Psoas muscle (tissue), 8 donors: ENCODE results near the gene MEIS1. TPM values are rescaled to one million over a fixed set of nuclear protein-coding genes. Genes with fewer than 3 reads are reported as not detected.

Experiments
- ATAC-seq, 4 donors: fragments of 200-7000 bp; cut with Tn5 transposase; one replicate each; pipeline ENCODE4 v1.9.1; 2020; ENCODE audit warnings: moderate library complexity in 3 of 4, mild to moderate bottlenecking in 2 of 4
- DNase-seq, 2 donors: peaks; one replicate each; pipeline ENCODE4 v3.0.0-alpha.2; 2020
- H3K27ac ChIP-seq: fragments of 200-600 bp; one replicate; pipeline ENCODE4 v1.8.0; 2022
- H3K27me3 ChIP-seq, 3 donors: fragments of 200-600 bp in 1 of 3; one replicate each; pipeline versions ENCODE4 v1.6.1 to v1.8.0; 2013 to 2022; ENCODE audit warnings: low read length in 2 of 3, mild to moderate bottlenecking in 2 of 3, moderate library complexity in 1 of 3; ENCODE audit not compliant: insufficient read depth in 3 of 3
- H3K36me3 ChIP-seq, 2 donors: fragments of 200-600 bp in 1 of 2; one replicate each; pipeline versions ENCODE4 v1.6.1 to v1.8.0; 2013 to 2022; ENCODE audit warnings: low read depth in 1 of 2, mild to moderate bottlenecking in 1 of 2, moderate library complexity in 1 of 2; ENCODE audit not compliant: insufficient read depth in 1 of 2
- H3K4me1 ChIP-seq: fragments of 200-600 bp; one replicate; pipeline ENCODE4 v1.8.0; 2022
- H3K4me3 ChIP-seq: fragments of 200-600 bp; one replicate; pipeline ENCODE4 v1.8.0; 2022; ENCODE audit warnings: mild to moderate bottlenecking
- H3K9me3 ChIP-seq: fragments of 200-600 bp; one replicate; pipeline ENCODE4 v1.8.0; 2022
- CTCF ChIP-seq: fragments of 200-600 bp; IDR thresholded peaks from one replicate; pipeline ENCODE4 v1.8.0; 2022; ENCODE audit warnings: antibody characterized with exemption
- WGBS, 3 donors: extraction: QIAGEN DNeasy Blood & Tissue Kit; methylation state at CpG; one replicate each; pipeline versions ENCODE4 v1.1.6 to v1.1.7; 2013; 5-methylcytosine and 5-hydroxymethylcytosine counted together
- intact Hi-C, 2 donors: fragments of 100-400 bp; cut with DNase I; formaldehyde crosslinking; loops; one replicate each; pipeline versions ENCODE4 v1.11.0 to v1.14.2; 2022
- polyA plus RNA-seq, 3 donors: library from polyadenylated mRNA; stranded (reverse); fragments of 200-250 nt; gene quantifications; one replicate each; pipeline ENCODE4 v1.2.3, GENCODE V29; 2013
- total RNA-seq, 4 donors: library from RNA; stranded (reverse); fragmentation: NEBNext Ultra II Directional in 2 of 4; extraction: Animal tissue kit (Norgen Biotek cat#: 25700) in 2 of 4; gene quantifications; one replicate each; pipeline versions ENCODE4 v1.2.1 to v1.2.4, GENCODE V29; 2021 to 2023
- donor health status: healthy with polysubstance abuse.
- donor health status: DM: no; HTN: no; CAD: no; lungs with moderate emphysema.
- donor health status: Bipolar disorder and iron deficiency.
- donor health status: healthy.
- donor health status: DM: yes; HTN: yes; CAD: no.
- donor health status: DM: no; HTN: no; CAD: no.
- donor health status: DM: no; HTN: no; CAD: no.
- donor health status: DM: yes; HTN: yes; CAD: no.

MEIS1 gene
- total and polyA plus RNA-seq, 7 donors, result 0.77 to 6.8 (median 2.1) TPM

GRCh38 chr2:66536290-66536673 lies 101.4 kb downstream of the MEIS1 start:
- H3K36me3 ChIP-seq, result no peaks in the 10 kb centered on the region
- H3K4me3 ChIP-seq, result no peak overlapping the region
- DNase-seq (no peak), ATAC-seq (no peak)
- H3K9me3 ChIP-seq, result no peaks in the 10 kb centered on the region
- no peak for TF ChIP-seq CTCF
- intact Hi-C loops, result no loop called here
- no peaks in the 10 kb centered on the region for H3K27me3 ChIP-seq
- no peak overlapping the region for H3K27ac ChIP-seq
- H3K4me1 ChIP-seq, result no peaks in the 10 kb centered on the region
- 87 to 91% (median 89%) methylated on average over 2 of the region's 2 CpGs for WGBS, 3 donors

- DNase-seq, result no peak
- WGBS, 3 donors, result 53 to 58% (median 57%) methylated on average over 2 of the region's 2 CpGs
- Histone ChIP-seq H3K4me3 (no peak overlapping the region), H3K9me3 (no peaks in the 10 kb centered on the region), H3K27me3 (no peaks in the 10 kb centered on the region), H3K36me3 (no peaks in the 10 kb centered on the region), H3K27ac (no peak overlapping the region), H3K4me1 (no peaks in the 10 kb centered on the region)
- ATAC-seq, result no peak
- intact Hi-C loops, result no loop called here
- TF ChIP-seq CTCF, result no peak
These were observed 102.1 kb downstream of the MEIS1 start for GRCh38 chr2:66536997-66537396.

GRCh38 chr2:66538291-66538690 lies 103.4 kb downstream of the MEIS1 start:
- TF ChIP-seq CTCF, result no peak
- DNase-seq, result no peak
- H3K4me1 ChIP-seq, result no peaks in the 10 kb centered on the region
- 88 to 92% (median 88%) methylated on average over 1 of the region's 1 CpG for WGBS, 3 donors
- H3K9me3 ChIP-seq, result no peaks in the 10 kb centered on the region
- ATAC-seq, result no peak
- no peak overlapping the region for H3K27ac ChIP-seq
- H3K4me3 ChIP-seq, result no peak overlapping the region
- no peaks in the 10 kb centered on the region for H3K27me3 ChIP-seq
- no peaks in the 10 kb centered on the region for H3K36me3 ChIP-seq
- intact Hi-C loops, result no loop called here

- TF ChIP-seq CTCF, result no peak
- Histone ChIP-seq H3K4me1 (no peaks in the 10 kb centered on the region), H3K27me3 (no peaks in the 10 kb centered on the region), H3K27ac (no peak overlapping the region), H3K4me3 (no peak overlapping the region), H3K36me3 (no peaks in the 10 kb centered on the region), H3K9me3 (no peaks in the 10 kb centered on the region)
- WGBS, 3 donors, result 72 to 78% (median 75%) methylated on average over 5 of the region's 5 CpGs
- intact Hi-C loops, result no loop called here
- DNase-seq (no peak), ATAC-seq (peak in 1 of 4 donors; percentile 42)
These were observed 104.5 kb downstream of the MEIS1 start for GRCh38 chr2:66539452-66539851.

GRCh38 chr2:66541646-66542045 lies 106.7 kb downstream of the MEIS1 start:
- H3K9me3 ChIP-seq, result no peaks in the 10 kb centered on the region
- no peak for DNase-seq
- 72 to 94% (median 86%) methylated on average over 4 of the region's 4 CpGs for WGBS, 3 donors
- H3K27ac ChIP-seq, result no peak overlapping the region
- no peak overlapping the region for H3K4me3 ChIP-seq
- no peaks in the 10 kb centered on the region for H3K36me3 ChIP-seq
- no peak for ATAC-seq
- H3K27me3 ChIP-seq, result no peaks in the 10 kb centered on the region
- intact Hi-C loops, result no loop called here
- no peaks in the 10 kb centered on the region for H3K4me1 ChIP-seq
- TF ChIP-seq CTCF, result no peak
